ENCODE measurements around the gene MAP2K6.

The MAP2K6 gene

DNA sequence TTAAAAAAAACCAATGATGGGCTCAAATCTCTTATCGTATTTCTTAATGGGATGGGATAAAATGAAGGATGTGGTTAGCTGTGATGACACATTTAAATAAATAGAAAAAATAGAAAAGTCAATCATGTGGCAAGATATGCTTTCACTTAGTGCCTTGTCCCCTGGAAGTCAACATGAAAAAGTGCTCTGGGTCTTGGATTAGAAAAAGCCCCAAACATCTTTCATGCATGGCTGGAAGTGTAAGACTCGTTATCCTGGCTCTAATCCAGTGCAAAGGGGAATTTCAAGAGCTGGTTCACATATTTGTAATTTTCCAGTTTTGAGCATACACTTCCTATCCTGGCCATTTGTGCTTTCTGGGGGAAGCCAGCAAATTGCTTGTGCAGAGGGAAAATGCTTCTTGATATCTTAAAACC lies 160.9 kb downstream of the MAP2K6 start:
- WGBS (ENCODE audit: extremely low coverage, insufficient coverage, low lambda C conversion rate), result no CpG with 5 or more reads among the region's 2 CpGs
- Histone ChIP-seq H4K8ac (ENCODE audit: low read depth, low read length) (no peak overlapping the region), H3K4me1 (ENCODE audit: control insufficient read depth, low read depth, low read length) (peaks cover 2% of the 10 kb centered on the region), H3K18ac (ENCODE audit: low read length) (no peak overlapping the region), H3K36me3 (ENCODE audit: control insufficient read depth, insufficient read depth, low read length) (no peaks in the 10 kb centered on the region), H3K9ac (ENCODE audit: low read length) (no peak overlapping the region), H3K56ac (ENCODE audit: low read length) (no peak overlapping the region), H2AK5ac (ENCODE audit: low read length) (no peak overlapping the region), H2BK120ac (ENCODE audit: low read depth, low read length) (no peak overlapping the region), H2BK15ac (replicated peaks; ENCODE audit: low read depth) (no peak overlapping the region), H3K4me3 (ENCODE audit: low read length) (no peak overlapping the region), H3K23ac (ENCODE audit: low read length) (no peak overlapping the region), H4K5ac (ENCODE audit: low read length) (no peak overlapping the region), H2BK5ac (ENCODE audit: low read length) (no peak overlapping the region), H3K27me3 (ENCODE audit: insufficient read depth, low read length, poor library complexity) (no peaks in the 10 kb centered on the region), H3K79me2 (ENCODE audit: control insufficient read depth, insufficient read depth, low read length) (no peaks in the 10 kb centered on the region), H3K27ac (ENCODE audit: low read depth, low read length) (no peak overlapping the region), H3K79me1 (ENCODE audit: low read length) (no peaks in the 10 kb centered on the region), H3K4ac (ENCODE audit: low read depth, low read length) (no peak overlapping the region), H3K4me2 (ENCODE audit: low read length) (no peak overlapping the region)
- no peak for DNase-seq

DNA sequence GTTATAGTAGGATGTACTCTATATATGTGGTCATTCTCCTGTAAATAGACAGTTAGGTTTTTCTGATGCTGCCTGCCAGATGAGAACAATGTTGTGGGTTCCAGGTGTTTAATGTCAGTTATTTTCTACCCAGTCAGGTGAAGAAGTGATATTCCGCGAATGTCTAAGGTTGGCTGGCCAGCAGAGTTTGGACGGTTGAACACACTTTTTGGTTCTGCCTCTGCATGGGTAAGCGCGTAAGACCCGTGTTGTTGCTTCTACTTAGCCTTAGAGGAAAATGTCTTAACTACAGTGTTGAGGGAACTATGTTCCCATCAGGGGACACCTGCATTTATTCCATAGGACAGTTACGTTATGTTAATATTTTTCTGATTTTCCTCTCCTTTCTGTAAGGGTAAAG lies 162.6 kb downstream of the MAP2K6 start:
- no peak overlapping the region for H3K4me3 ChIP-seq (ENCODE audit: low read length)
- H3K27ac ChIP-seq (ENCODE audit: low read depth, low read length), result no peak overlapping the region
- H3K56ac ChIP-seq (ENCODE audit: low read length), result no peak overlapping the region
- no peak overlapping the region for H2BK15ac ChIP-seq (replicated peaks; ENCODE audit: low read depth)
- no peaks in the 10 kb centered on the region for H3K79me2 ChIP-seq (ENCODE audit: control insufficient read depth, insufficient read depth, low read length)
- H4K8ac ChIP-seq (ENCODE audit: low read depth, low read length), result no peak overlapping the region
- H3K79me1 ChIP-seq (ENCODE audit: low read length), result no peaks in the 10 kb centered on the region
- H2AK5ac ChIP-seq (ENCODE audit: low read length), result no peak overlapping the region
- no peaks in the 10 kb centered on the region for H3K27me3 ChIP-seq (ENCODE audit: insufficient read depth, low read length, poor library complexity)
- H3K4me2 ChIP-seq (ENCODE audit: low read length), result no peak overlapping the region
- H4K5ac ChIP-seq (ENCODE audit: low read length), result no peak overlapping the region
- no peak overlapping the region for H2BK5ac ChIP-seq (ENCODE audit: low read length)
- H3K18ac ChIP-seq (ENCODE audit: low read length), result no peak overlapping the region
- no peak for DNase-seq
- no CpG with 5 or more reads among the region's 7 CpGs for WGBS (ENCODE audit: extremely low coverage, insufficient coverage, low lambda C conversion rate)
- H3K9ac ChIP-seq (ENCODE audit: low read length), result no peak overlapping the region
- H3K4me1 ChIP-seq (ENCODE audit: control insufficient read depth, low read depth, low read length), result peaks cover 2% of the 10 kb centered on the region
- no peaks in the 10 kb centered on the region for H3K36me3 ChIP-seq (ENCODE audit: control insufficient read depth, insufficient read depth, low read length)
- H2BK120ac ChIP-seq (ENCODE audit: low read depth, low read length), result no peak overlapping the region
- H3K4ac ChIP-seq (ENCODE audit: low read depth, low read length), result no peak overlapping the region
- H3K23ac ChIP-seq (ENCODE audit: low read length), result no peak overlapping the region

- H3K18ac ChIP-seq (ENCODE audit: low read length), result no peak overlapping the region
- DNase-seq, result no peak
- H2BK15ac ChIP-seq (replicated peaks; ENCODE audit: low read depth), result no peak overlapping the region
- H3K4me3 ChIP-seq (ENCODE audit: low read length), result no peak overlapping the region
- WGBS (ENCODE audit: extremely low coverage, insufficient coverage, low lambda C conversion rate), result no CpG with 5 or more reads among the region's 4 CpGs
- no peak overlapping the region for H3K56ac ChIP-seq (ENCODE audit: low read length)
- no peak overlapping the region for H2BK5ac ChIP-seq (ENCODE audit: low read length)
- no peak overlapping the region for H3K9ac ChIP-seq (ENCODE audit: low read length)
- no peak overlapping the region for H4K8ac ChIP-seq (ENCODE audit: low read depth, low read length)
- H3K4ac ChIP-seq (ENCODE audit: low read depth, low read length), result no peak overlapping the region
- no peak overlapping the region for H3K27ac ChIP-seq (ENCODE audit: low read depth, low read length)
- no peaks in the 10 kb centered on the region for H3K79me2 ChIP-seq (ENCODE audit: control insufficient read depth, insufficient read depth, low read length)
- H3K23ac ChIP-seq (ENCODE audit: low read length), result no peak overlapping the region
- peaks cover 2% of the 10 kb centered on the region for H3K4me1 ChIP-seq (ENCODE audit: control insufficient read depth, low read depth, low read length)
- no peak overlapping the region for H2AK5ac ChIP-seq (ENCODE audit: low read length)
- H3K79me1 ChIP-seq (ENCODE audit: low read length), result no peaks in the 10 kb centered on the region
- no peak overlapping the region for H4K5ac ChIP-seq (ENCODE audit: low read length)
- H3K27me3 ChIP-seq (ENCODE audit: insufficient read depth, low read length, poor library complexity), result no peaks in the 10 kb centered on the region
- H3K4me2 ChIP-seq (ENCODE audit: low read length), result no peak overlapping the region
- no peak overlapping the region for H2BK120ac ChIP-seq (ENCODE audit: low read depth, low read length)
- no peaks in the 10 kb centered on the region for H3K36me3 ChIP-seq (ENCODE audit: control insufficient read depth, insufficient read depth, low read length)
Measured at GRCh38 chr17:69578385-69578936, 164.0 kb downstream of the MAP2K6 start.

- no peaks in the 10 kb centered on the region for H3K79me2 ChIP-seq (ENCODE audit: control insufficient read depth, insufficient read depth, low read length)
- H3K4me3 ChIP-seq (ENCODE audit: low read length), result no peak overlapping the region
- H3K56ac ChIP-seq (ENCODE audit: low read length), result no peak overlapping the region
- DNase-seq, result no peak
- no peaks in the 10 kb centered on the region for H3K27me3 ChIP-seq (ENCODE audit: insufficient read depth, low read length, poor library complexity)
- no peak overlapping the region for H3K4me2 ChIP-seq (ENCODE audit: low read length)
- H4K5ac ChIP-seq (ENCODE audit: low read length), result no peak overlapping the region
- H4K8ac ChIP-seq (ENCODE audit: low read depth, low read length), result no peak overlapping the region
- no peaks in the 10 kb centered on the region for H3K36me3 ChIP-seq (ENCODE audit: control insufficient read depth, insufficient read depth, low read length)
- H3K23ac ChIP-seq (ENCODE audit: low read length), result no peak overlapping the region
- H3K27ac ChIP-seq (ENCODE audit: low read depth, low read length), result no peak overlapping the region
- H2AK5ac ChIP-seq (ENCODE audit: low read length), result no peak overlapping the region
- no peak overlapping the region for H3K18ac ChIP-seq (ENCODE audit: low read length)
- no peak overlapping the region for H2BK15ac ChIP-seq (replicated peaks; ENCODE audit: low read depth)
- no peak overlapping the region for H2BK120ac ChIP-seq (ENCODE audit: low read depth, low read length)
- no peak overlapping the region for H3K4ac ChIP-seq (ENCODE audit: low read depth, low read length)
- no peaks in the 10 kb centered on the region for H3K79me1 ChIP-seq (ENCODE audit: low read length)
- H2BK5ac ChIP-seq (ENCODE audit: low read length), result no peak overlapping the region
- H3K4me1 ChIP-seq (ENCODE audit: control insufficient read depth, low read depth, low read length), result no peaks in the 10 kb centered on the region
- no peak overlapping the region for H3K9ac ChIP-seq (ENCODE audit: low read length)
- WGBS (ENCODE audit: extremely low coverage, insufficient coverage, low lambda C conversion rate), result no CpG with 5 or more reads among the region's 5 CpGs
Measured at GRCh38 chr17:69579961-69580677, 165.6 kb downstream of the MAP2K6 start.

DNA sequence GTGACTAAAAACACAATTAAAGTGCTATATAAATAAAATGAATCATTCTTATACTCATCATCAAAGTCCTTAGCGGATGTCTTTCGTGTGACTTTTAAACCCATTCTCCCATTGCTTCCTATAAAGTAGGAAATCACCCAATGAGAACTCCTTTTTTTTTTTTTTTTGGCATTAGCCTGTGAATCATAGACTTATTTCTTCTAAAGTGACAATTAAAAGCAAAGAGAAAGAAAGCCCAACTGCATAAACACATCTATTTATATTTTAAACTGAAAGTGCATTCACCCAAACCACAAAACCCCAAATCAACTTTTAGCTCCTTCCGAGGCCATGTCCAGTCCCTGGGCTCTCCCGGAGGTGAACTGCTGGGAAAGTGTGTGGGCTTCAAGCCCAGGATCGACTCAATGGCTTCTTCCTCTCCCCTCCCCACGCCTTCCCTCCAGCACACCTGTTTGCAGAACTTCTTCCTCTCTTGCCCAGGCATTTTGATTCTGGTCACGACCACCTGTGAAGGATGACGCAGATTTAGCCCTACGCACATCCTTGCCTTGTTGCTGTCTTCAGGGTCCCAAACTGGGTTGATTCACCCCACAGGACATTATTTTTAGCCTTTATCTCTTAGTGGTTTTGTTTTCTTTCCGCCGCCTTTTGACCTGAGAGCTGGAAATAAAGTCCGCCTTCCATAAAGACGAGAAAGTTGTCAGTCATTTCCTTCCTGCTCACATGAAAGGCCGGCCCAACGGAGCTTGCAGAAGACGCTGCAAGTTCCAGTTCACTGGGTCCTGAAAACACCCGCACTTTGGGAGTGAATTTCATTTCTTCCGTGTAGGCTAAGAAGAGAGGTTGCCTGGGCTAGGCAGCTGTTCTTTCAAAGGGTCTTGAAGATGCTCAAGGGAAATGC lies 166.8 kb downstream of the MAP2K6 start:
- H3K4me2 ChIP-seq (ENCODE audit: low read length), result no peak overlapping the region
- no peak overlapping the region for H3K56ac ChIP-seq (ENCODE audit: low read length)
- H4K5ac ChIP-seq (ENCODE audit: low read length), result no peak overlapping the region
- H3K36me3 ChIP-seq (ENCODE audit: control insufficient read depth, insufficient read depth, low read length), result no peaks in the 10 kb centered on the region
- H3K79me2 ChIP-seq (ENCODE audit: control insufficient read depth, insufficient read depth, low read length), result no peaks in the 10 kb centered on the region
- H3K27me3 ChIP-seq (ENCODE audit: insufficient read depth, low read length, poor library complexity), result no peaks in the 10 kb centered on the region
- H4K8ac ChIP-seq (ENCODE audit: low read depth, low read length), result no peak overlapping the region
- no peak overlapping the region for H2BK15ac ChIP-seq (replicated peaks; ENCODE audit: low read depth)
- H2BK5ac ChIP-seq (ENCODE audit: low read length), result no peak overlapping the region
- WGBS (ENCODE audit: extremely low coverage, insufficient coverage, low lambda C conversion rate), result no CpG with 5 or more reads among the region's 18 CpGs
- no peaks in the 10 kb centered on the region for H3K79me1 ChIP-seq (ENCODE audit: low read length)
- no peak overlapping the region for H3K9ac ChIP-seq (ENCODE audit: low read length)
- H3K4me3 ChIP-seq (ENCODE audit: low read length), result no peak overlapping the region
- no peak overlapping the region for H3K23ac ChIP-seq (ENCODE audit: low read length)
- H2BK120ac ChIP-seq (ENCODE audit: low read depth, low read length), result no peak overlapping the region
- no peak overlapping the region for H3K4ac ChIP-seq (ENCODE audit: low read depth, low read length)
- H3K18ac ChIP-seq (ENCODE audit: low read length), result no peak overlapping the region
- H3K4me1 ChIP-seq (ENCODE audit: control insufficient read depth, low read depth, low read length), result no peaks in the 10 kb centered on the region
- H2AK5ac ChIP-seq (ENCODE audit: low read length), result no peak overlapping the region
- no peak overlapping the region for H3K27ac ChIP-seq (ENCODE audit: low read depth, low read length)
- no peak for DNase-seq
